Ureter (tissue), 1 donor: ENCODE results near the gene CCT8L2. TPM values are rescaled to one million over a fixed set of nuclear protein-coding genes. Genes with fewer than 3 reads are reported as not detected.
"Not testable (repeated sequence)": the region's sequence is repeated elsewhere in the genome, so short reads cannot be mapped to it uniquely, and the experiment has no call there.

Experiments
- DNase-seq: peaks from one replicate; pipeline ENCODE4 v3.0.0-alpha.2; 2020; ENCODE audit warnings: low spot score
- total RNA-seq: library from RNA; stranded (reverse); gene quantifications from one replicate; pipeline ENCODE4 v1.2.4, GENCODE V29; 2023
- donor health status: DM: yes; HTN: yes; CAD: no.

Gene CCT8L2
- total RNA-seq, 1 donor from 2014 or later = not detected

GRCh38 chr22:16559056-16559955 is 33.3 kb downstream of the CCT8L2 start:
- DNase-seq = no peak

GRCh38 chr22:16558376-16558945 is 34.1 kb downstream of the CCT8L2 start:
- DNase-seq = not testable (repeated sequence)

- DNase-seq = not testable (repeated sequence)
Observed at GRCh38 chr22:16557511-16557910, 35.1 kb downstream of the CCT8L2 start.

- DNase-seq = not testable (repeated sequence)
Observed at GRCh38 chr22:16555077-16555994, 37.3 kb downstream of the CCT8L2 start.

GRCh38 chr22:16543310-16543709 is 49.3 kb downstream of the CCT8L2 start:
- not testable (repeated sequence) for DNase-seq

Other genes starting within 250 kb of the CCT8L2 start
- gene XKR3, start 232.6 kb upstream of the CCT8L2 start, total RNA-seq = not detected